Transverse colon (tissue), 4 donors: Measurements from ENCODE around the gene PCP4L1.

ENCODE experiments used
- POLR2A ChIP-seq: fragments of 450-650 bp; IDR thresholded peaks from one replicate; pipeline ENCODE4 v1.6.1; 2016; ENCODE audit warnings: antibody characterized with exemption, mild to moderate bottlenecking, moderate library complexity
- POLR2AphosphoS5 ChIP-seq, 3 donors: sonication (generic); formaldehyde crosslinking; IDR thresholded peaks; one replicate each; pipeline ENCODE4 v1.6.1; 2016; ENCODE audit warnings: antibody characterized with exemption in 3 of 3
- TF ChIP-seq, protein P1 (sequence below), 5 experiments: fragments of 200-600 bp in 3 of 5; fragments of 450-650 bp in 2 of 5; sonication (generic) in 3 of 5; IDR thresholded peaks; 1 replicate in 2 of 5; 2 replicates in 3 of 5; pipeline ENCODE4 v1.5.1; 2016 to 2017; ENCODE audit warnings: antibody characterized with exemption in 5 of 5, inconsistent platforms in 3 of 5, mild to moderate bottlenecking in 2 of 5, moderate library complexity in 1 of 5

GRCh38 chr1:161229896-161230295 lies 28.6 kb upstream of the PCP4L1 start:
- no peak for TF ChIP-seq POLR2AphosphoS5 (IDR thresholded peaks at IDR 0.05)
- TF ChIP-seq, protein P1, sequence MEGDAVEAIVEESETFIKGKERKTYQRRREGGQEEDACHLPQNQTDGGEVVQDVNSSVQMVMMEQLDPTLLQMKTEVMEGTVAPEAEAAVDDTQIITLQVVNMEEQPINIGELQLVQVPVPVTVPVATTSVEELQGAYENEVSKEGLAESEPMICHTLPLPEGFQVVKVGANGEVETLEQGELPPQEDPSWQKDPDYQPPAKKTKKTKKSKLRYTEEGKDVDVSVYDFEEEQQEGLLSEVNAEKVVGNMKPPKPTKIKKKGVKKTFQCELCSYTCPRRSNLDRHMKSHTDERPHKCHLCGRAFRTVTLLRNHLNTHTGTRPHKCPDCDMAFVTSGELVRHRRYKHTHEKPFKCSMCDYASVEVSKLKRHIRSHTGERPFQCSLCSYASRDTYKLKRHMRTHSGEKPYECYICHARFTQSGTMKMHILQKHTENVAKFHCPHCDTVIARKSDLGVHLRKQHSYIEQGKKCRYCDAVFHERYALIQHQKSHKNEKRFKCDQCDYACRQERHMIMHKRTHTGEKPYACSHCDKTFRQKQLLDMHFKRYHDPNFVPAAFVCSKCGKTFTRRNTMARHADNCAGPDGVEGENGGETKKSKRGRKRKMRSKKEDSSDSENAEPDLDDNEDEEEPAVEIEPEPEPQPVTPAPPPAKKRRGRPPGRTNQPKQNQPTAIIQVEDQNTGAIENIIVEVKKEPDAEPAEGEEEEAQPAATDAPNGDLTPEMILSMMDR (IDR thresholded peaks at IDR 0.05), result no peak
- no peak for TF ChIP-seq POLR2A
